DMS79 treated with DMSO at 0.1 percent for 48 hours (cell line): ENCODE data around the gene PDE9A.
"Not testable (repeated sequence)": the region's sequence is repeated elsewhere in the genome, so short reads cannot be mapped to it uniquely, and the experiment has no call there.

Source experiments
- DNase-seq: peaks from one replicate; lab custom pipeline; 2025; lab: John Stamatoyannopoulos, UW

PDE9A gene

GRCh38 chr21:42624936-42625335, 28.5 kb upstream of the PDE9A start:
- DNase-seq: no peak

- no peak for DNase-seq
Observed at GRCh38 chr21:42626171-42626570, 27.2 kb upstream of the PDE9A start.

GRCh38 chr21:42627527-42628289, 25.7 kb upstream of the PDE9A start:
- DNase-seq: peak; percentile 45

GRCh38 chr21:42628466-42629061, 24.9 kb upstream of the PDE9A start:
- DNase-seq: not testable (repeated sequence)

GRCh38 chr21:42629933-42630589, 23.4 kb upstream of the PDE9A start:
- DNase-seq: no peak

- DNase-seq: no peak
Observed at GRCh38 chr21:42630626-42631025, 22.8 kb upstream of the PDE9A start.

GRCh38 chr21:42631142-42631541, 22.3 kb upstream of the PDE9A start:
- no peak for DNase-seq

- DNase-seq: no peak
Observed at GRCh38 chr21:42632336-42632751, 21.1 kb upstream of the PDE9A start.

- DNase-seq: no peak
Observed at GRCh38 chr21:42632771-42633690, 20.4 kb upstream of the PDE9A start.

GRCh38 chr21:42633858-42634257, 19.6 kb upstream of the PDE9A start:
- DNase-seq: no peak

- DNase-seq: no peak
Observed at GRCh38 chr21:42635848-42636519, 17.4 kb upstream of the PDE9A start.

- no peak for DNase-seq
Observed at GRCh38 chr21:42636520-42637266, 16.7 kb upstream of the PDE9A start.

GRCh38 chr21:42637267-42638041, 16.0 kb upstream of the PDE9A start:
- DNase-seq: no peak

- DNase-seq: no peak
Observed at GRCh38 chr21:42638266-42638863, 15.1 kb upstream of the PDE9A start.

- DNase-seq: no peak
Observed at GRCh38 chr21:42639646-42640152, 13.7 kb upstream of the PDE9A start.

- DNase-seq: no peak
Observed at GRCh38 chr21:42640486-42640885, 12.9 kb upstream of the PDE9A start.

- peak; percentile 39 for DNase-seq
Observed at GRCh38 chr21:42641311-42642218, 11.9 kb upstream of the PDE9A start.

- DNase-seq: no peak
Observed at GRCh38 chr21:42642219-42642745, 11.1 kb upstream of the PDE9A start.
